GM21447 (cell line): Measurements from ENCODE around the gene C6orf120.

Experiments used
- ATAC-seq: cut with Tn5 transposase; IDR thresholded peaks from one replicate; pipeline ENCODE4 v1.9.1; 2021; ENCODE audit not compliant: unreplicated experiment

The C6orf120 gene

DNA sequence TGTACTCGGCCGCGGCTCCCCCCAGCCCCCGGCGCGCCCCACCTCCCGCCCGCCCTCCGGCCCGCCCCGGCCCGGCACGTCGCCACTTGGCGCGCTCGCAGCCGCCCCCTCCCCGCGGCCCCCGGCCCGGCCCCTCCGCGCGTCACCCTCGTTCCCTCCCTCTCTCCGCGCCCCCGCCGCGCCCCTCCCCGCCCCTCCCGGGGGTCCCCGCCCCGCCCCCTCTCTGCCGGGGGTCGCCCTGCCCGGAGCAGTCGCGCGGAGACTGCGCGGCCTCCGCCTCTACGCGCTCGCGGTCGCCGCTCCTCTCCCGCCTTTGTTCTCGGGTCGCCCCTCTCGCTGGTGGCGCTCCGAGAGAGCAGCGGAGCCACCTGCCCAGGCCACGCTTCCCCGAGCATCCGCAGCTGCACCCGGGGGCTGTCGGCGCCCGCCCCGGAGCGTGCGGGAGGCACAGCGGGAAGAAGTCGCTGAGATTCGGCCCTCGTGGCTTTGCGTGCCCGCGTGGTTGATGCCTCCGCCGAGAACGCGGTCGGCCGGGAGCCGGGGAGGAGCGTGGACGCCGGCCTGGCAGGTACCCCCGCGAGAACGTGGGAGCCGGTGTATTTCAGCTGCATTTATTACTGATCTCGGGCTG is 22.7 kb downstream of the C6orf120 start, which contains the start of gene PHF10:
Gene PHF10, minus strand, starts transcription at position 7 of the 631 bp plus-strand sequence. CDS start 569 bp downstream, outside the sequence.
- peak; percentile 33 for ATAC-seq

GRCh38 chr6:169725125-169726048 is 23.5 kb downstream of the C6orf120 start:
- ATAC-seq, result peak; percentile 11

GRCh38 chr6:169726049-169726400 is 24.1 kb downstream of the C6orf120 start:
- ATAC-seq, result no peak

DNA sequence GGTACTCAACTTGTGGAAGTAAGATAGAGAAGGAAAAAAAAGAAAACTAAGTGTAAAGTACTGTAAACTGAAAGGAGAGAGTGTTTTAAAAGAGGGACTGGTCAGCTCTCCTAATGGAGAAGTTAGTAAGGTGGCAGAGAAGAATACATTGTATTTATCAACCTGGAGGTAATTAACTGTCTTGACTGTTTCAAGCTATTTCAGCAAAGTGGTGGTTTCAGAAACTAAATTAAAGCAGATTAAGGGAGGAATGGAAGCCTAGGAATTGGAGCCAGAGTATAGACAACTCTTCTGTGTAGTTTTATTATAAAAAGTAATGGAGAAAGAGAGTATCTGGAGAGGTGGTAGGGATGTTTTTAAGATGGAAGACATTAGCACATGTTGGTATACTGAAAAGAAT is 25.0 kb downstream of the C6orf120 start:
- no peak for ATAC-seq

- ATAC-seq, result no peak
Observed at GRCh38 chr6:169729961-169730360, 28.0 kb downstream of the C6orf120 start.

DNA sequence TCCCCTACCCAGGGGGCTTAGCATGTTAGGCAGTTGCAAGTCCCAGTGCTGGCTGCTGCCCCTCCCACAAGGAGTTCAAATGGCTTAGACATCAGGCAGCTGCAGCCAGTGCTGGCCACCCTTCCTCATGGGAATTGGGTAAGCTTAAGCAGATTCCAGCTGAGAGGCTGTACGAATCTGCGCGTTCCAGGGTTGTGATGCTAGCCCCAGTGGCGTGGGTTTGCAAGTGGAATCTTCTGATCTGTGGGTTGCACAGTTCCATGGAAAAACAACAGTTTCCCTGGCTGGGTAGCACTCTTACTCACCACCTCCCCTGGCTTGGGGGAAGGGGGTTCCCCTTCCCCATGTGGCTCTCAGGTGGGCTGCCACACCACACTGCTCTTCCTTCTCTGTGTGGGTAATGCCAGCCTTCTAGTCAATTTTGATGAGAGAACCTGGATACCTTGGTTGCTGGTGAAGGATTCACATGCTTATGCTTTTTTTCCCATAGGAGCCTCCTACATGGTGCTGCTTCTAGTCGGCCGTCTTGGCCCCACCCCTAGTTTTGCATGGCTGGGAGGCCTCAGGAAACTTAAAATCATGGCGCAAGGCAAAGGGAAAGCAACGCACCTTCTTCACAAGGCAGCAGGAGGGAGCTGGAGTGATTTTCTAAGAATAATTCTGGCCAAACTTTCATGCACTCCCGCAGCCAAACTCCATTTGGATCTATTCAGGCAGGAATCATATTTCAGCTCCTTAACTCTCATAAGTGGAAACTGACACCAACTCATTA is 36.5 kb downstream of the C6orf120 start:
- no peak for ATAC-seq

GRCh38 chr6:169738976-169739529 is 37.1 kb downstream of the C6orf120 start:
- no peak for ATAC-seq

DNA sequence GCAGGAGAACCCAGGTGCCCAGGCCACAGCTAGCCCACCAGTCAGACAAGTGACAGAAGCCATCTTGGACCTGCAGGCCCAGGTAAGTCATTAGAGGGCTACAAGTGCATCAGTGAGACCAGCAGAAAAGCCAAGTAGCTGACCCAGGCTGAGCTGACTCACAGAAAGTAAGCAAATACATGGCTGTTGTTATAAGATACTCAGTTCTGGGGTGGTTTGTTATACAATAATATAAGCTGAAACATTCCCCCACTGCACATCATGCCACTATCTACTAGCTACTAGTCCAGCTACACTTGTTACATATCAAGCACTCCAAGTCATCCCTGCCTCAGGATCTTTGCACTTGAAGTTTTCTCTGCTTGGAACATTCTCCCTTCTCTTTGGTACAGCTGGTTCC is 39.4 kb downstream of the C6orf120 start:
- ATAC-seq, result no peak

DNA sequence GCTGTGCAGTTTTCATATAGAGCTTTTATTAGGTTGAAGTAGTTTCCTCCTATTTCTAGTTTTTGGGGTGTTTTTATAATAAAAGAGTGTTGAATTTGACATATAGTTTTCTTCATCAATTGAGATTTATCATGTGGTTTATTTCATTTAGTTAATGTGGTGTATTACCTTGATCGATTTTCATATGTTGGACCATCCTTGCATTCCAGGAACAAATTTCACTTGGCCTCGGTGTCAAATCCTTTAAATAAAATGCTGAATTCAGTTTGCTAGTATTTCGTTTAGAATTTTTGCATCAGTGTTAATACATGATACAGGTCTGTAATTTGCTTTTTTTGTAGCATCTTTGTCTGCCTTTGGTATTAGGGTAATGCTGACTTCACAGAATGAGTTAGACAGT is 43.5 kb downstream of the C6orf120 start:
- no peak for ATAC-seq

DNA sequence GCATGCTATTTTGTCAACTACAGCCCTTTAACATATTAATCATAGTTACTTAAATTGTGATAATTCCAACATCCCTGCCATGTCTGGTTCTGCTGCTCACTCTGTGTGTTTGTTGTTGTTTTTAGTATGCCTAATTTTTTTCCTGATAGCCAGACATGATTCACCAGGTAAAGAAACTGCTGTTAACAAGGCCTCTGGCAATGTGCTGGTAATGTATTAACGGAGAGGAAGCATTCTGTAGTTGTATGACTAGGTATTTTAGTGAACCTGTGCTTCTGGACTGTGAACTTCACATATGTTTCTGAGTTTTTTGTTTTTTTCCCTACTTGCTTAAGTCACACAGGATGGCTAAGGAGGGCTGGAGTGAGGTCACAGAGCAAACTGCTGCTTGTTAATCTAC is 44.6 kb downstream of the C6orf120 start:
- ATAC-seq, result no peak

- ATAC-seq, result peak; percentile 91
Observed at GRCh38 chr6:169751242-169752073, 49.5 kb downstream of the C6orf120 start, which contains the start of the genes DYNLT2 and ERMARD. DYNLT2 (minus strand) TSS chr6:169751572; CDS start chr6:169751458, 114 bp downstream. ERMARD (plus strand) TSS chr6:169751622; CDS start chr6:169751658, 36 bp downstream.

DNA sequence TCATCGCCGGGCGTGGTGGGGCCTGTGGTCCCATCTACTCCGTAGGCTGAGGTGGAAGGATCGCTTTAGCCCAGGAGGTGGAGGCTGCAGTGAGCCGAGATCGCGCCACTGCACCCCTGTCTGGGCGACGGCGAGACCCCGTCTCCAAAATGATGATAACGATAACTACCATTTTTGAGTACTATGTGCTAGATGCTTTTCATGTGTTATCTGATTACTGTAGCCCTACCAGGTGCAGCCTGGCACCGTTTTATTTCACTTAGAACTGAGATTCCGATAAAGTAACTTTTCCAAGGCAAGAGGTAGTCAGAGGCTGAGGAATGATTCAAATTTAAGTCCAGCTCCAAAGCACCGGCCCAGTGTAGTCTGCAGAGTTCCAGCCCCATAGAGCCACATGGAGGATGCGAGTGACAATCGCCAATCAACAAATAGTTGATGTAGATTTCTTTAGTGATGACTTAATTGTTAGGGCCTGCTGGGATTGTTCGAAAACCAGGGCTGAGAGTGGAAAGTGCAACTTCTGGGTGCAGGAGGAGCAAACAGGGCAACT is 50.2 kb downstream of the C6orf120 start:
- ATAC-seq, result no peak
